ENCODE data around the gene JARID2.

GRCh38 chr6:15299430-15300131 lies 53.7 kb downstream of the JARID2 start:
- TF ChIP-seq CTCF (IDR thresholded peaks at IDR 0.05; ENCODE audit: low read length) (no peak), EZH2 (IDR thresholded peaks at IDR 0.05; ENCODE audit: borderline replicate concordance, low read length) (no peak)

Data from OCI-LY1 (cell line).